Aorta (tissue), 5 donors: ENCODE data around the gene HOXA5. TPM values are rescaled to one million over a fixed set of nuclear protein-coding genes. Genes with fewer than 3 reads are reported as not detected.
A peak's percentile ranks its signal among the peaks of the same experiment; 100 is the strongest.

Experiments
- ATAC-seq: fragments of 200-7000 bp; cut with Tn5 transposase; one replicate; pipeline ENCODE4 v1.9.1; 2022; ENCODE audit warnings: moderate library complexity; ENCODE audit not compliant: low FRiP score
- DNase-seq, 2 donors: peaks; one replicate each; pipeline ENCODE4 v3.0.0-alpha.2; 2020
- H3K27ac ChIP-seq, 2 donors: one replicate each; pipeline ENCODE4 v1.5.1; 2013; ENCODE audit warnings: low read length in 2 of 2, mild to moderate bottlenecking in 2 of 2, moderate library complexity in 2 of 2, control low read depth in 1 of 2, inconsistent platforms in 1 of 2, low read depth in 1 of 2
- H3K27me3 ChIP-seq, 2 donors: one replicate each; pipeline ENCODE4 v1.6.1; 2013; ENCODE audit warnings: control low read depth in 1 of 2, low read length in 1 of 2, mild to moderate bottlenecking in 1 of 2, moderate library complexity in 1 of 2; ENCODE audit not compliant: insufficient read depth in 2 of 2, control insufficient read depth in 1 of 2
- H3K36me3 ChIP-seq, 2 donors: one replicate each; pipeline ENCODE4 v1.6.1; 2013; ENCODE audit warnings: control low read depth in 1 of 2, low read length in 1 of 2, mild to moderate bottlenecking in 1 of 2; ENCODE audit not compliant: insufficient read depth in 2 of 2, control insufficient read depth in 1 of 2
- H3K4me1 ChIP-seq, 2 donors: one replicate each; pipeline ENCODE4 v1.6.1; 2013; ENCODE audit warnings: low read length in 2 of 2, control low read depth in 1 of 2, mild to moderate bottlenecking in 1 of 2, moderate library complexity in 1 of 2; ENCODE audit not compliant: insufficient read depth in 2 of 2, control insufficient read depth in 1 of 2
- H3K4me3 ChIP-seq, 2 donors: one replicate each; pipeline ENCODE4 v1.5.1; 2013; ENCODE audit warnings: low read length in 2 of 2, control low read depth in 1 of 2, mild to moderate bottlenecking in 1 of 2
- H3K9me3 ChIP-seq: one replicate; pipeline ENCODE4 v1.6.1; 2013; ENCODE audit warnings: mild to moderate bottlenecking, low read length; ENCODE audit not compliant: control insufficient read depth
- WGBS, 2 donors: extraction: QIAGEN DNeasy Blood & Tissue Kit; methylation state at CpG; one replicate each; pipeline ENCODE4 v1.1.7; 2013; 5-methylcytosine and 5-hydroxymethylcytosine counted together
- intact Hi-C, 2 donors: fragments of 100-400 bp; cut with DNase I; formaldehyde crosslinking; loops; one replicate each; pipeline versions ENCODE4 v1.14.2 to v1.15.0; 2022
- polyA plus RNA-seq, 2 donors: library from polyadenylated mRNA; stranded (reverse); fragments of 200-250 nt; gene quantifications; one replicate each; pipeline ENCODE4 v1.2.3, GENCODE V29; 2013
- total RNA-seq, 2 donors: library from RNA; stranded (reverse); fragmentation: NEBNext Ultra II Directional; extraction: Animal tissue kit (Norgen Biotek cat#: 25700); gene quantifications; one replicate each; pipeline ENCODE4 v1.2.1, GENCODE V29; 2021
- donor health status: healthy with polysubstance abuse.
- donor health status: Bipolar disorder and iron deficiency.
- donor health status: DM: no; HTN: no; CAD: no.
- donor health status: DM: no; HTN: no; CAD: no.
- donor health status: DM: yes; HTN: yes; CAD: no.

HOXA5 gene
- total and polyA plus RNA-seq, 4 donors = 1.6 to 11.8 (median 5.4) TPM

DNA sequence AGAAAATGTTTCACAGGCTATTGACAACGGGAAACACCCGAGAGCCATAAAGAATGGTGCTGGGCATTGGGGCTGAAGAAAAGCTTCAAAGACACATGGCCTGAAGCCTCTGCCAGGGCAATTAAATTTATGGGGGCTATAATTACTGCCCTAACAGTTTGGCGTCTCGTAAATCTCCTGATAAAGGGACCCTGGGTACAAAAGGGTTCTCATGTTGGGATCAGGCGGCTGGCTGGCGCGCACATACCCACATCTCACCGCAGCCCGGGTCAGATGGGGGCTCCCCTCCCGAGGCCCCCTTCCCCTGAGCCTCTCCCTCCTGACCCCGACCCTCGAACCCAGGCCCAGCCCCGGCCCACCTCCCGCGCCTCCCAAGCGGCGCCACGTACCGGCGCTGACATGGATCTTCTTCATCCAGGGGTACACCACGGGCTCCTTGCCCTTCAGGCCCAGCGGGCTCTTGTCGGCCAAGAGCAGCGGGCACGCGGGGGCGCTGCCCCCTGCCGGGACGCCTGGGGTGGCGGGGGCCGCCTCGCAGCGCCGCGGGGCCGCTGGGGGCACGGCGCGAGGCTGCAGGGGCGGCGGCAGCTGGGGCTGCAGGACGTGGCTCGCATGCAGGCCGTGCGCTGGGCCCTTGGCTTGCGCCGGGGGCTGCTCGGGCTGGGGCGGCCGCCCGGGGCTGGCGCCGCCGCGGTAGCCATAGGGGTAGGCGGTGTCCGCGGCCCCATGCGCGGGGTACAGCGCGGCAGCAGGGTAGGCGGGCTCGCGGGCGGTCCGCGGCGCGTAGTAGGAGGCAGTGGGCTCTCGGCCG is 13.5 kb downstream of the HOXA5 start:
- Histone ChIP-seq H3K36me3 (no peaks in the 10 kb centered on the region), H3K27me3 (no peaks in the 10 kb centered on the region), H3K4me3 (peak overlapping the region; percentile 89 to 90), H3K27ac (peak overlapping the region; percentile 31 to 68), H3K9me3 (no peaks in the 10 kb centered on the region), H3K4me1 (no peaks in the 10 kb centered on the region)
- WGBS, 2 donors = 9% methylated on average over 41 to 72 of the region's 72 CpGs
- ATAC-seq (peak; percentile 4), DNase-seq (peak; percentile 66 to 84)
- intact Hi-C loops = loop anchor here in 1 of 2 donors (5.0 kb wide), 1 partner anchor 33 kb away; the partner anchor contains the start of gene HOXA1

GRCh38 chr7:27128776-27129728 is 14.4 kb downstream of the HOXA5 start:
- DNase-seq (peak in 1 of 2 donors; percentile 49), ATAC-seq (no peak)
- H3K4me1 ChIP-seq = no peaks in the 10 kb centered on the region
- intact Hi-C loops = no loop called here
- H3K27ac ChIP-seq = no peak overlapping the region
- WGBS, 2 donors = 69 to 79% methylated on average over 28 of the region's 28 CpGs
- no peaks in the 10 kb centered on the region for H3K36me3 ChIP-seq
- H3K27me3 ChIP-seq = no peaks in the 10 kb centered on the region
- peak overlapping the region in 1 of 2 donors; percentile 89 for H3K4me3 ChIP-seq
- no peaks in the 10 kb centered on the region for H3K9me3 ChIP-seq

DNA sequence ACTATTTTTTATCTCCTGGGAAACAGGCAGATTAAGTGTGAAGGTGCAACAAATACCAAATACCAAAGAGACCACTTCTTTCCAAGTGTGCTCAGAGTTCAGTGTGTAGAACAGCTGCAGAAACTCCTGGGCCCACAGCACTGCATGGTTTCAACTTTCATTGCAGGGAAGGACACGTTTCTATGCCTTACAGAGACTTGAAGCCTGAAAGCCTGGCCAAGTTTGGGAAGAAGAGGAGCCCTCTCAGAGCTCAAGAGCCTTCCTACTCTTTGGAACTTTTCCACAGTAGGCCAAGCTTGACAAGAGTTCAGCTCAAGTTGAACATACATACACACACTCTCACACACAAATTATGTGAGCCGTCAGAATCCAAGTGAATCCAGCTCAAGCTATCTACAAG is 15.4 kb downstream of the HOXA5 start:
- H3K27ac ChIP-seq = no peak overlapping the region
- no peak for ATAC-seq
- H3K4me3 ChIP-seq = no peak overlapping the region

DNA sequence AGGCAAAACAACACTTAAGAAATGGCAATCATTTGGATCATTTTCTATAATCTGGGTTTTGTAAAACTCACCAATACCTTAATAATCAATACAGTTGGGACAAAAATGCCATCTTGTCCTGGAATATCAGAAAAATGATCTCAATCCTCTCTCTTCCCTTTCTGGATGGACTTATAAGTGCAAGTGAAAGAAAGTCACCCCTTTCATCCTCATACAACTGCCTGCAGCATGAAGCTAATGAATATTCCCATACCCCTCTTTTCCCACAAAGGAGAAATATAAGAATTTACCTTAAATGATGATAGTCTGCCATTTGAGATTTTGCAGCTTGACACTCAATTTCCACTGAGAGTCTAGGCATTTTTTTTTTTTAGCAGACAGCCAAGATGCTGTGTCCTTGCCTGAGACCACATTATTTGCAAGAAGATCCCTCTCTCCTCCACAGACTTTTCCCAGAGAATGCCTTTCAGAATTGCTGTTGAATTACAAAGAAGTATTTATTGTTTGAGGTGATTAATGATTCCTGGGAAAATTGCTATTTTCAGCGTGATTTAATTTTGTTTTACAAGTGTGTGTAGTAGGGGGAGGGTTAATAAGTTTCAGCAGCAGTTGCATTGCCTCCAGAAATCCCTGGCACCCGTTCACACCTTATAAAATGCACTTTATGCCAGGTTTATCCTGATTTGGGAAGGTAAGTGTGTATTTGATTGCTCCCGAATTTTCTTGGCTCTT is 16.7 kb downstream of the HOXA5 start:
- no peak for DNase-seq
- Histone ChIP-seq H3K27me3 (no peaks in the 10 kb centered on the region), H3K27ac (no peak overlapping the region), H3K9me3 (no peaks in the 10 kb centered on the region), H3K4me1 (no peaks in the 10 kb centered on the region), H3K4me3 (no peak overlapping the region), H3K36me3 (no peaks in the 10 kb centered on the region)
- intact Hi-C loops = no loop called here
- no peak for ATAC-seq
- WGBS, 2 donors = 67 to 75% methylated on average over 3 of the region's 3 CpGs

More for the DNA sequence above, 15.4 kb downstream of the HOXA5 start:
- WGBS, 2 donors = 38 to 49% methylated on average over 2 of the region's 2 CpGs
- H3K4me1 ChIP-seq = no peaks in the 10 kb centered on the region
- intact Hi-C loops = no loop called here
- H3K36me3 ChIP-seq = no peaks in the 10 kb centered on the region
- no peak for DNase-seq
- H3K9me3 ChIP-seq = no peaks in the 10 kb centered on the region
- H3K27me3 ChIP-seq = no peaks in the 10 kb centered on the region

DNA sequence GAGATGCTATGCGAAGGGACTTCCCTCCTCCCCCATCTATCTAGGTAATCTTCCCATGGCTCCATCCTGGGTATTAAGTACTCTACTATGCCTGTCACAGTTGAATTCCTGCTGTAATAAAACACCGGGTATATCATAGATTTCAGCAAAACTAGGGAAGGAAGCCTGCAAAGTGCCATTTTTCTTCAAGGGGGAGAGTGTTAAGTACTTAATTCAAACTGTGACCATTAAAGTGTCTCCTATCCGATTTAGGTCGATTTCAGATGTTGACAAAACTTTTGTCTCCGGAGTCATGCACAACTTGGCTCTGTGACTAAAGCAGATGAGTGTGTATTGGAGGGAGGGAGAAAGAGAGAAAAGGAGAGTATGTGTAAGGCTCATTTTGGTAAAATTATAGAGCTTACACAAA is 17.5 kb downstream of the HOXA5 start:
- no peaks in the 10 kb centered on the region for H3K4me1 ChIP-seq
- H3K36me3 ChIP-seq = no peaks in the 10 kb centered on the region
- no peak overlapping the region for H3K4me3 ChIP-seq
- 73 to 81% methylated on average over 5 of the region's 5 CpGs for WGBS, 2 donors
- H3K27me3 ChIP-seq = no peaks in the 10 kb centered on the region
- intact Hi-C loops = no loop called here
- no peak for DNase-seq
- H3K27ac ChIP-seq = no peak overlapping the region
- ATAC-seq = no peak
- no peaks in the 10 kb centered on the region for H3K9me3 ChIP-seq

GRCh38 chr7:27124902-27125689 is 18.4 kb downstream of the HOXA5 start:
- intact Hi-C loops = no loop called here
- H3K4me3 ChIP-seq = no peak overlapping the region
- H3K4me1 ChIP-seq = no peaks in the 10 kb centered on the region
- no peaks in the 10 kb centered on the region for H3K27me3 ChIP-seq
- no peaks in the 10 kb centered on the region for H3K9me3 ChIP-seq
- 91 to 92% methylated on average over 8 of the region's 8 CpGs for WGBS, 2 donors
- H3K36me3 ChIP-seq = no peaks in the 10 kb centered on the region
- H3K27ac ChIP-seq = no peak overlapping the region
- ATAC-seq (no peak), DNase-seq (no peak)

DNA sequence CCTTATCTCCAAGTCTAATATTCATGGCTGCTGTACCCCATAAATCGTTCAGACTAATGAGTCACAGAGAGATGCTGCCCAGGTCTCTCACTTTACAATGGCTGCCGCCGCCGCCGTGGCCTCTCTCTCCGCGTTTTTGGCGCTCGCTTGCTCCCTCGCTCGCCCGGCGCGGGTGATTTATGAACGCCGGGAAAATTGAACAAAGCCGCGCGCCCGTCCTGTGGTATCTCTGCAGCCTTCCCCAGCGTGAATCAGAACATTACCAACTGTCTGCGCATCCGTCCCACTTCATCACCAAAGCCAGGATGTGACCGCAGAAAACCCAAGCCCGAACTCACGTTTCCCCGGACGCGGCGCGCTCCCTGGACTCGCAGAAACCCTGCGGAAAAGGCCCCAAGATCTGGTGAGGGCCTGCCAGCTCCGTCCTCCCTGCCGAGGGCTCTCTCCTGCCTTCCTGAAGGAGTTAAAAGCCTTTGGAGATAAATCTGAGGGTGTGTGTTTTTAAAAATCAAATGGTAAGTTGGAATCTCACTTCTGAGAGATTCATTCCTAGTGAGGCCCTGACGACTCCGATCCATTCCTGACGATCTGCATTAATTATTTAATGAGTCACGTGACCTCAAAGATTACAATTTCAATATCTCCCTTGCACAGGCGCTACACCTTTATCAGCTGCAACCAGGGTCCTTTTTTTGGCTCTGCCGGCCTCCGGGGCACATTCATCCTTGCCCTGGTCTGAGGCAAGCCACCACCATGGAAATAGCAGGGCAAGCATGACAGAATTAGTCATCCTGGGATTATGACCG is 19.2 kb downstream of the HOXA5 start:
- Histone ChIP-seq H3K4me1 (no peaks in the 10 kb centered on the region), H3K36me3 (no peaks in the 10 kb centered on the region), H3K27me3 (no peaks in the 10 kb centered on the region), H3K9me3 (no peaks in the 10 kb centered on the region), H3K4me3 (no peak overlapping the region), H3K27ac (no peak overlapping the region)
- DNase-seq = peak; percentile 76 to 90
- peak; percentile 73 for ATAC-seq
- intact Hi-C loops = no loop called here
- 53 to 75% methylated on average over 43 of the region's 43 CpGs for WGBS, 2 donors
